HG03103 (cell line): ENCODE data around the gene RASD2.
"Not testable (repeated sequence)": the region's sequence is repeated elsewhere in the genome, so short reads cannot be mapped to it uniquely, and the experiment has no call there.

Experiments used
- ATAC-seq: cut with Tn5 transposase; IDR thresholded peaks from one replicate; pipeline ENCODE4 v1.9.1; 2021; ENCODE audit warnings: low read depth; ENCODE audit not compliant: unreplicated experiment

Gene RASD2, protein sequence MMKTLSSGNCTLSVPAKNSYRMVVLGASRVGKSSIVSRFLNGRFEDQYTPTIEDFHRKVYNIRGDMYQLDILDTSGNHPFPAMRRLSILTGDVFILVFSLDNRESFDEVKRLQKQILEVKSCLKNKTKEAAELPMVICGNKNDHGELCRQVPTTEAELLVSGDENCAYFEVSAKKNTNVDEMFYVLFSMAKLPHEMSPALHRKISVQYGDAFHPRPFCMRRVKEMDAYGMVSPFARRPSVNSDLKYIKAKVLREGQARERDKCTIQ

GRCh38 chr22:35540595-35541253, at the start of gene RASD2:
RASD2 (plus strand) TSS chr22:35540831; CDS start chr22:35546810, 5,979 bp downstream.
- ATAC-seq = no peak

DNA sequence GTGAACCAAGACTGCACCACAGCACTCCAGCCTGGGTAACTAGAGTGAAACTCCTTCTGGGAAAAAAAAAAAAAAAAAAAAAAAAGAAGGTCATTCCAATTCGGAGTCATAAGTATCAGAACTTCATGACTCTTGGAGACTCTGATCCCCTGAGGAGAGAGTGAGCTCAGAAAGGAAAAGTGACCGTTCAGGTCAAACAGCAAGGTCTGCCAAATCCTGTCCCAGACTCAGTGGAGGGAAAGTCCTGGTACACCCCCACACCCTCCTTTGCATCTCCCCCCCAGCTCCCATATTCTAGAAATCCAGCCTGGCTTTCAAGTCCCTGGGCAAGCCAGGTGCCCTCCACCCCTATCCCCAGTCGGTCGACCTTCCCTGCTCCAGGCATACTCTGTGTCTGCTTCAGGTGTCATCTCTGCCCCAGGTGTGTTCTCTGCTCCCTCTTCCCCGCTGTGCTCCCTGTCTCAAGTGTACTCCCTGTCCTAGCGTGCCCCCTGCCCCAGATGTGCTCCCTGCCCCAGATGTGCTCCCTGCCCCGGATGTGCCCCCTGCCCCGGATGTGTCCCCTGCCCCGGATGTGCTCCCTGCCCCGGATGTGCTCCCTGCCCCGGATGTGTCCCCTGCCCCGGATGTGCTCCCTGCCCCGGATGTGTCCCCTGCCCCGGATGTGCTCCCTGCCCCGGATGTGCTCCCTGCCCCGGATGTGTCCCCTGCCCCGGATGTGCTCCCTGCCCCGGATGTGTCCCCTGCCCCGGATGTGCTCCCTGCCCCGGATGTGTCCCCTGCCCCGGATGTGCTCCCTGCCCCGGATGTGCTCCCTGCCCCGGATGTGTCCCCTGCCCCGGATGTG, 49.3 kb upstream of the RASD2 start:
- not testable (repeated sequence) for ATAC-seq

DNA sequence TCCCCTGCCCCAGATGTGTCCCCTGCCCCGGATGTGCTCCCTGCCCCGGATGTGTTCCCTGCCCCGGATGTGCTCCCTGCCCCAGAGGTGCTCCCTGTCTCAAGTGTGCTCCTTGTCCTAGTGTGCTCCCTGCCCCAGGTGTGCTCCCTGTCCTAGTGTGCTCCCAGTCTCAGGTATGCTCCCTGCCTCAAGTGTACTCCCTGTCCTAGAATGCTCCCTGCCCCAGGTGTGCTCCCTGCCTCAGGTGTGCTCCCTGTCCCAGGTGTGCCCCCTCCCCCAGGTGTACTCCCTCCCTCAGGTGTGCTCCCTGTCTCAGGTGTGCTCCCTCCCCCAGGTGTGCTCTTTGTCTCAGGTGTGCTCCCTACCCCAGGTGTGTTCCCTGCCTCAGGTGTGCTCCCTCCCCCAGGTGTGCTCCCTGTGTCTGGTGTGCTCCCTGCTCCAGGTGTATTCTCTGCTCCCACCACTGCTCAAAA, 48.7 kb upstream of the RASD2 start:
- no peak for ATAC-seq

GRCh38 chr22:35493074-35493473, 47.6 kb upstream of the RASD2 start:
- ATAC-seq = no peak

- ATAC-seq = not testable (repeated sequence)
Observed at GRCh38 chr22:35495711-35496110, 44.9 kb upstream of the RASD2 start.

DNA sequence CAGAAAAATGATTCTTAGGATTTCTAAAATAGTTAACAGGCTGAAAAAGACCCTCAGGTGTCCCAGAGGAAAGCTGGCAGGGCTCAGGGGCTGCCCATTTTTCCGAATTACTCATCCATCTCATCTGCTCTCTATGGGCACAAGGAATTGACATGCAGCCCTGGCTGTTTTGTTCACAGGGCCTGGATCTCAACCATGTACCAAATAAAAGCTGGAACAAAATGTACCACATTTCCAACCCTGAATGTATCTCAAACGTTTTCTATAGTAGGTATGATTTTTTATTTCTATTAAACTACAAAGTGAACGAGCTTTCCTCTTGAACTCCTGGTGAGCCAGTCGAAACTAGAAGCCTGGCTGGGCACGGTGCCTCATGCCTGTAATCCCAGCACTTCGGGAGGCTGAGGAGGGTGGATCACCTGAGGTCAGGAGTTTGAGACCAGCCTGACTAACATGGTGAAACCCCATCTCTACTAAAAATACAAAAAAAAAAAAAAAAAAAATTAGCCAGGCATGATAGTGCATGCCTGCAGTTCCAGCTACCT, 43.8 kb upstream of the RASD2 start:
- ATAC-seq = no peak

DNA sequence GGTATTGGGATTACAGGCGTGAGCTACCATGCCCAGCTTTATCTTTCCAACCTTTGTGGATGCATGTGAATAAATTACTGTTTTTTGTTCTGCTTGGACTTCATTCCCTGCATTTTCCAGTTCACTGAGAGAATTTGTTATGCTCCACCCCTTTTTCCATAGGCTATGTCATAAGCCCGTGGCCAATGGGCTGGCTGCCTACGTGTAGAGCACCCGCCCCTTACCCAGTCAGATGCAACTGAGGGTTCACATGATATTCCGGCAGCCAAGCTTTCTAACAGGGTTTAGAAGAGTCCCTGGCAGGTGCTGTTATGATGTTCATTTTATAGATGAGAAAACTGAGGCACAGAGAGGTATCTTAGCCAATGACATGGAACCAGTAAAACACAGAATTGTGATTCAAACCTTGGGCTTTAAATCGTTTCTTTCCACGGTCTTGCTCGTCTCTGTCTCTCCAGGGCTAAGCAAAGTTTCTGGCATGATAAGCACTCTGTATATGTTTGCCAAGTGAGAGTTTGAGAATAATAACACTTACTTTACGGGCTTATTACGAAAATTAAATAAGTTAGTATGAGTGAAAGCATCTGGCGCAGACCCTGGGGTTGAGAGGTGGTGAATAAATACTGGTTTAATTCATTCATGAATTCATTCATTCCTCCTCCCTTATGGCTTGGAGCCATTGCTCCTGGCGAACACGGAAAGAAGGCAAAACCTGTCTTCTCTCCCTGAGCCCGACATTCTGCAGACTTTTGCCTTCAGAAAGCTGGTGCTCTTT, 42.4 kb upstream of the RASD2 start:
- no peak for ATAC-seq

- no peak for ATAC-seq
Observed at GRCh38 chr22:35502836-35503235, 37.8 kb upstream of the RASD2 start.

GRCh38 chr22:35505399-35506258, 35.0 kb upstream of the RASD2 start:
- no peak for ATAC-seq

GRCh38 chr22:35506259-35506570, 34.4 kb upstream of the RASD2 start:
- ATAC-seq = no peak

DNA sequence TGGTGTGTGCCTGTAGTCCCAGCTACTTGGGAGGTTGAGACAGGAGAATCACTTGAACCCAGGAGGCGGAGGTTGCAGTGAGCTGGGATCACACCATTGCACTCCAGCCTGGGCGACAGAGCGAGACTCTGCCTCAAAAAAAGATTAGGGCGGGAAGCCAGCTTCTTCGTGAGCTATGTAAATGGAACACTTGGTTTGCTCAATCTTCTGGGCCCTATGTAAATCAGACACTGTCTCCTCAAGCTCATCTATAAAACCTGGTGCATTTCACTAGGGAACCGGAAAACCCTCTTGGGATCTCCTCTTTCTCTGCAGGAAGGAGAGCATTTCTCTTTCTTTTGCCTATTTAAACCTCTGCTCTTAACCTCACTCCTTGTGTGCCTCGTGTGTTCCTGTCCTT, 32.8 kb upstream of the RASD2 start:
- ATAC-seq = not testable (repeated sequence)

DNA sequence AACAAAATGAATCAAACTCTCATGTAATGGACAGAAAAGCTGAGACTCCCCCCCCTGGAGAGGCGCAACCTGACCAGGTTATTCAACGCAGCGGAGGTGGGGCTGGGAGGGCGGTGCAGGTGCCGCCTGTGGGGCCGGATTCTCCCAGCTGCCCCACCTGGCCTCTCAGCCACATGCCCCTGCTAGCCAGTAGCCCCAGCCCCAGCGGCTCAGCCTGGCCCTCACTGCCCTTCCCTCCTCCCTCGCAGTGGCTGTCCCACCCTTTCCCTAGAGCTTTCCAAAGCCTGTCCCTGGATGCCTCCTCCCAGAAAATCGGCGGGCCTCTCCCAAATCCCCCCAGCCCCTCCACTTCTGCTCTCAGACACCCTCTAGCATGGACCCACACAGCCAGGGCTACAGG, 31.2 kb upstream of the RASD2 start:
- no peak for ATAC-seq

GRCh38 chr22:35509960-35510359, 30.7 kb upstream of the RASD2 start:
- ATAC-seq = no peak

DNA sequence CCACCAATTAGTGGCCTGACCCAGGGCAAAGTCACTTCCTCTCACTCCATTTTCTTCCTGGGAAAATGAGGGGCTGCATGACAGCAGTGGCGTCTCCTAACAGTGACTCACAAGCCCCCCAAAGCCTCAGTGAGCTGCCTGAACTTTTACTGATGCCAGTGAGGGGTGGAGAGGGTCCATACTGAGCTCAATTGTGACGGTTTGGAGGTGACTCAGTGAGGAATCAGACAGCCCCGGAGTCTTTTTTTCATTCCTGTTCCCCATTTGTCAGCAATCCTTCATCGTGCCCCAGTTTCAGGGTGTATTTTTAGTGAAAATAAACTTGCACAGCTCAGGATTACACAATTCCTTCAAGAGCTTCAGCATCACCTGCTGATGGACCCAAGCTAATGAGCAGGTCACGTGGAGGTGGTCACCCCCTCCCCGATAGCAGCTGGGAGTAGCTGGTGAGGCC, 30.1 kb upstream of the RASD2 start:
- no peak for ATAC-seq

DNA sequence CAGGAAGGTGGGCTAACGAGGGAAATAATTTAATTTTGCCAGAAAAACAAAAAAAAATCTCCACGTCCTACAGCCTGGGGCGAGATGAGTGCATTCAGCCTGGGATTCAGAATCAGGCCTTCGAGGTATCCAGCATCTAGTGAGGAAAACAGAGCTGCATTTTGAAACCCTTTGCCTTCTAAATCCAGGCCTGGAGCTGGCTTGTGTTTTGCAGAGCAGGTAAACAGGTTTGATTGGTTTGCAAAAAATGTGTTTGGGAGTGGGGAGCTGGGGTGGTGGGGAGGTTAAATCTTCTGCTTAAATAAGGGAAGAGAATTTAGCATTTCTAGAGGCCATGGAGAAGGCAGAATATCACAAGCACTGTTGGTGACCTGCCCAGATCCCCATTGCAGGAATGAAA, 29.7 kb upstream of the RASD2 start:
- ATAC-seq = no peak

- ATAC-seq = no peak
Observed at GRCh38 chr22:35514366-35514765, 26.3 kb upstream of the RASD2 start.

DNA sequence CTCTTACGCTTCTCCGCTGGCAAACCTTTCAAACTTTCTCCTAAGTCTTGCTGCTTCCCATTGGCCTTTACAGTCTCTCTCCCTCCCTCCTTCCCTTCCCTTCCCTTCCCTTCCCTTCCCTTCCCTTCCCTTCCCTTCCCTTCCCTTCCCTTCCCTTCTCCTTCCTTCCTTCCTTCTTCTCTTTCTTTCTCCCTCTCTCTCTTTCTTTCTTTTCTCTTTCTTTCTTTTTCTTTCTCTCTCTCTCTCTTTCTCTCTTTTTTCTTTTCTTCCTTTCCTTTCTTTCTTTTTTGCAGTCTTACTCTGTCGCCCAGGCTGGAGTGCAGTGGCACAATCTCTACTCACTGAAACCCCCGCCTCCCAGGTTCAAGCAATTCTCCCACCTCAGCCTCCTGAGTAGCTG, 24.7 kb upstream of the RASD2 start:
- not testable (repeated sequence) for ATAC-seq

GRCh38 chr22:35516723-35517122, 23.9 kb upstream of the RASD2 start:
- ATAC-seq = no peak

DNA sequence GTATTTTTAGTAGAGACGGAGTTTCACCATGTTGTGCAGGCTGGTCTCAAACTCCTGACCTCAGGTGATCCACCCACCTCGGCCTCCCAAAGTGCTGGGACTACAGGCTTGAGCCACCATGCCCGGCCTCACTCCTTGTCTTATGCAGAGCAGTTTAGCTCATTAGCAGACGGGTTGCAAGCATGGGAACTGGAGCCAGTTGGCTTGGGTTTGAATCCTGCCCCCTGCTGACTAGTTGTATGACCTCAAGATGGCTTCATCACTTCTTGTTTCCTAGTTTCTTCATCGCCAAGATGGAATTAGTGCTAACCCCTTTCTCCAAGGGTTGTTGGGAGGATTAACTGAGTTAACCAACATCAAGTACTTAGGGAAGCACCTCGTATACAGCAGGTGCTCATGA, 23.4 kb upstream of the RASD2 start:
- ATAC-seq = no peak
